Measurements from ENCODE around the gene SNHG17.

DNA sequence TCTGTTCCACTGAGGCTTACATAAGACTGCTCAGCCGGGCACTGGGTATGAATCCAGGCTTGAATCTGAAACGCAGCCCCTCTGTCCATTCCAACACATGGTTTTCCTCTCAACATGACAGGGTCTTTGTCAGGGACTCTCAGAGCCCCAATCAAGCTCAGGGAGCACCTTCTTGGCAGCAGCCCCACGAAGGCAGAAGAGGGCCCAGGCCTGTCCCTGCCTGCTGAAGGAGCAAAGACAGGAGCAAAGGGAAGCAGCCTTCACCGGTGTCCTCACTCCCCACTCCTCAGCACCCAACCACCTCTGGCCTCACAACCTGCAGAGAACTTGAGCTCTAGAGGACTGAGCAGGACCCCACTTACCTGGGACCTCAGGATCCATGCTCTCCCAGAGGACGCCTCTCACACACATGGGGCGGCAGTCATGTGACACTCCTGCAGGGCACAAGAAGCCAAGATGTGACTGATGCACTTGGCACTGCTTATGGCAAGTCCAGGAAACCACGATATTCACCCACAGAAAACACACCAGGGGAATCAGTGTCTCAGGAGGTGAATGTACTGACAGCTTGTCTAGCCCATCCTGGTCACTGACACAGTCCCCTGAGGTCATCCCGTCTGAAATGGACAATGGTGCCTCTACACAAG lies 4.3 kb downstream of the SNHG17 start:
- no peak for TF ChIP-seq POLR2A (IDR thresholded peaks at IDR 0.05)
- TF ChIP-seq, protein P1, sequence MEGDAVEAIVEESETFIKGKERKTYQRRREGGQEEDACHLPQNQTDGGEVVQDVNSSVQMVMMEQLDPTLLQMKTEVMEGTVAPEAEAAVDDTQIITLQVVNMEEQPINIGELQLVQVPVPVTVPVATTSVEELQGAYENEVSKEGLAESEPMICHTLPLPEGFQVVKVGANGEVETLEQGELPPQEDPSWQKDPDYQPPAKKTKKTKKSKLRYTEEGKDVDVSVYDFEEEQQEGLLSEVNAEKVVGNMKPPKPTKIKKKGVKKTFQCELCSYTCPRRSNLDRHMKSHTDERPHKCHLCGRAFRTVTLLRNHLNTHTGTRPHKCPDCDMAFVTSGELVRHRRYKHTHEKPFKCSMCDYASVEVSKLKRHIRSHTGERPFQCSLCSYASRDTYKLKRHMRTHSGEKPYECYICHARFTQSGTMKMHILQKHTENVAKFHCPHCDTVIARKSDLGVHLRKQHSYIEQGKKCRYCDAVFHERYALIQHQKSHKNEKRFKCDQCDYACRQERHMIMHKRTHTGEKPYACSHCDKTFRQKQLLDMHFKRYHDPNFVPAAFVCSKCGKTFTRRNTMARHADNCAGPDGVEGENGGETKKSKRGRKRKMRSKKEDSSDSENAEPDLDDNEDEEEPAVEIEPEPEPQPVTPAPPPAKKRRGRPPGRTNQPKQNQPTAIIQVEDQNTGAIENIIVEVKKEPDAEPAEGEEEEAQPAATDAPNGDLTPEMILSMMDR (IDR thresholded peaks at IDR 0.05) = no peak
